ENCODE results near the gene ALOX15B. TPM values are rescaled to one million over a fixed set of nuclear protein-coding genes. Genes with fewer than 3 reads are reported as not detected.

ALOX15B gene
- total RNA-seq, 6 experiments from 2014 or later = 0.22 to 2.2 (median 0.72) TPM

GRCh38 chr17:8044819-8045810 is 6.3 kb downstream of the ALOX15B start:
- DNase-seq = no peak
- WGBS (ENCODE audit: insufficient coverage, low coverage, low lambda C conversion rate, missing lambda C conversion rate) = 71% methylated on average over 6 of the region's 24 CpGs
- intact Hi-C loops (cut with DNase I) = loop anchor here in 1 of 2 donors (10.0 kb wide), 1 partner anchor 140 kb away; no protein-coding TSS in a partner anchor
- H3K4me1 ChIP-seq = peaks cover 0 to 6% (median 0%) of the 10 kb centered on the region in 4 donors
- TF ChIP-seq CTCF (IDR thresholded peaks at IDR 0.05) (no peak), POLR2A (IDR thresholded peaks at IDR 0.05) (no peak)
- no peak overlapping the region for H3K27ac ChIP-seq
- ATAC-seq = no peak
- no peaks in the 10 kb centered on the region for H3K9me3 ChIP-seq
- no peak overlapping the region for H3K4me3 ChIP-seq
- H3K27me3 ChIP-seq = no peaks in the 10 kb centered on the region
- H3K36me3 ChIP-seq = no peaks in the 10 kb centered on the region

GRCh38 chr17:8046306-8046928 is 7.6 kb downstream of the ALOX15B start:
- no peak overlapping the region for H3K4me3 ChIP-seq
- DNase-seq (no peak), ATAC-seq (no peak)
- H3K27me3 ChIP-seq = no peaks in the 10 kb centered on the region
- no peak overlapping the region for H3K27ac ChIP-seq
- 75% methylated on average over 4 of the region's 11 CpGs for WGBS (ENCODE audit: insufficient coverage, low coverage, low lambda C conversion rate, missing lambda C conversion rate)
- intact Hi-C loops (cut with DNase I) = loop anchor here in 1 of 2 donors (10.0 kb wide), 1 partner anchor 142 kb away; no protein-coding TSS in a partner anchor
- H3K36me3 ChIP-seq = no peaks in the 10 kb centered on the region
- H3K4me1 ChIP-seq = no peaks in the 10 kb centered on the region
- TF ChIP-seq CTCF (IDR thresholded peaks at IDR 0.05) (no peak), POLR2A (IDR thresholded peaks at IDR 0.05) (no peak)
- H3K9me3 ChIP-seq = no peaks in the 10 kb centered on the region

GRCh38 chr17:8046929-8047768 is 8.3 kb downstream of the ALOX15B start:
- Histone ChIP-seq H3K4me3 (no peak overlapping the region), H3K9me3 (no peaks in the 10 kb centered on the region), H3K36me3 (no peaks in the 10 kb centered on the region), H3K27me3 (no peaks in the 10 kb centered on the region), H3K4me1 (no peaks in the 10 kb centered on the region), H3K27ac (no peak overlapping the region)
- intact Hi-C loops (cut with DNase I) = loop anchor here in 1 of 2 donors (10.0 kb wide), 1 partner anchor 142 kb away; no protein-coding TSS in a partner anchor
- ATAC-seq = no peak
- 60% methylated on average over 4 of the region's 24 CpGs for WGBS (ENCODE audit: insufficient coverage, low coverage, low lambda C conversion rate, missing lambda C conversion rate)
- no peak for DNase-seq
- TF ChIP-seq CTCF (IDR thresholded peaks at IDR 0.05) (no peak), POLR2A (IDR thresholded peaks at IDR 0.05) (no peak)

- no peaks in the 10 kb centered on the region for H3K27me3 ChIP-seq
- no peaks in the 10 kb centered on the region for H3K36me3 ChIP-seq
- H3K4me1 ChIP-seq = no peaks in the 10 kb centered on the region
- H3K27ac ChIP-seq = no peak overlapping the region
- no peak for ATAC-seq
- TF ChIP-seq POLR2A (IDR thresholded peaks at IDR 0.05) = no peak
- TF ChIP-seq CTCF (IDR thresholded peaks at IDR 0.05) = no peak
- WGBS (ENCODE audit: insufficient coverage, low coverage, low lambda C conversion rate, missing lambda C conversion rate) = 60% methylated on average over 1 of the region's 4 CpGs
- intact Hi-C loops (cut with DNase I) = loop anchor here in 1 of 2 donors (10.0 kb wide), 1 partner anchor 143 kb away; no protein-coding TSS in a partner anchor
- no peaks in the 10 kb centered on the region for H3K9me3 ChIP-seq
- no peak overlapping the region for H3K4me3 ChIP-seq
- no peak for DNase-seq
Measured at GRCh38 chr17:8047769-8048110, 8.9 kb downstream of the ALOX15B start.
